ENCODE results near the gene HELQ. TPM values are rescaled to one million over a fixed set of nuclear protein-coding genes. Genes with fewer than 3 reads are reported as not detected.

The HELQ gene
- total RNA-seq, 1 donor from 2014 or later, result 7.0 TPM

- no peak for DNase-seq (ENCODE audit: extremely low read depth, low read depth, low spot score)
Measured at GRCh38 chr4:83371936-83372335, 83.7 kb downstream of the HELQ start.

- DNase-seq (ENCODE audit: extremely low read depth, low read depth, low spot score), result no peak
Measured at GRCh38 chr4:83371235-83371634, 84.4 kb downstream of the HELQ start.

DNA sequence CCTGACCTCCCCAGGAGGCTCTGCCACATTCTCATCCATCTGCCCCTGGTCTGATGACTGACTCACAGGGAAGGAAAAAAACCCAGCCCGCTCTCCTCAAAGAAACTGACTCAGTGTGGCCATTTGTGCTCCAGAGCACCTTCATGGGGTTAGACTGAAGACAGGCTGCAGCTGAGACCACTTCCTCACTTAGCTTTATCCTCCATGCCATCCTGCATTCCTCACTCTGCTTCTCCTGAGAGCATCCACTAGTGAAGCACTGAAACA, 85.0 kb downstream of the HELQ start:
- no peak for DNase-seq (ENCODE audit: extremely low read depth, low read depth, low spot score)

GRCh38 chr4:83369831-83370639, 85.6 kb downstream of the HELQ start:
- no peak for DNase-seq (ENCODE audit: extremely low read depth, low read depth, low spot score)

GRCh38 chr4:83364312-83364711, 91.3 kb downstream of the HELQ start:
- no peak for DNase-seq (ENCODE audit: extremely low read depth, low read depth, low spot score)

DNA sequence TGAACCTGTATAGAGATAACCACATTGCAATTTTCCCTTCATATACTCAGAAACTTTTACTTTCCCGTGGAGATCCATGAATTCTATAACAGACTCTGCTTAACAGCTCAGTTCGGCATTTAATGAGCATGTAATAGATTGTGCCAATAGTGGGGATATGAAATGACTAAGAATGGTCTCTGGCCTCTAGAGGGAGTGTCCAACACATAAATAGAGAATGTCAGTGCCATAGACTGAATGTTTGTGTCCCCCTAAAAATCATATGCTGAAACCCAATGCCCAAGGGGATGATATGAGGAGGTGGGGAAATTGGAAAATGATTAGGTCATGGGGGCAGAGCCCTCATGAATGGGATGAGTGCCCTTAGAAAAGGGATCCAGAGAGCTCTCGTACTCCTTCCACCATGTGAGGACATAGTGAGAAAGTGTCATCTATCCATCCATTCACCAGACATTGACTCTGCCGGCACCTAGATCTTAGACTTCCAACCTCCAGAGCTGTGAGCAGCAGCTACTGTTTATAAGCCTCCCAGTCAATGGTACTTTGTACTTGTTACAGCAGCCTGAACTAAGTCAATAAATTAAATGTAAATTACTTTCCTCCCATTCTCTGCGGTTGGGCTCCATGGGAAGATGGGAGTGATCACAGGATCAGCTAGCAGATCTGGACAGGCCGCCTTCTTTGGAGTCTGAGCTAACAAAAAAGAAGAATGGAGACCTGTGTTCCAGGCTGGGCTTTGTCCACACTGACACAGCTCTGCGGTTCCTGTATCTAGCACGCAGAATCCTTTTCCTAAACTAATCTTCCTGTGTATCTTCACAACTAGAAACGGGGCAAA, 92.9 kb downstream of the HELQ start:
- DNase-seq (ENCODE audit: extremely low read depth, low read depth, low spot score), result no peak

DNA sequence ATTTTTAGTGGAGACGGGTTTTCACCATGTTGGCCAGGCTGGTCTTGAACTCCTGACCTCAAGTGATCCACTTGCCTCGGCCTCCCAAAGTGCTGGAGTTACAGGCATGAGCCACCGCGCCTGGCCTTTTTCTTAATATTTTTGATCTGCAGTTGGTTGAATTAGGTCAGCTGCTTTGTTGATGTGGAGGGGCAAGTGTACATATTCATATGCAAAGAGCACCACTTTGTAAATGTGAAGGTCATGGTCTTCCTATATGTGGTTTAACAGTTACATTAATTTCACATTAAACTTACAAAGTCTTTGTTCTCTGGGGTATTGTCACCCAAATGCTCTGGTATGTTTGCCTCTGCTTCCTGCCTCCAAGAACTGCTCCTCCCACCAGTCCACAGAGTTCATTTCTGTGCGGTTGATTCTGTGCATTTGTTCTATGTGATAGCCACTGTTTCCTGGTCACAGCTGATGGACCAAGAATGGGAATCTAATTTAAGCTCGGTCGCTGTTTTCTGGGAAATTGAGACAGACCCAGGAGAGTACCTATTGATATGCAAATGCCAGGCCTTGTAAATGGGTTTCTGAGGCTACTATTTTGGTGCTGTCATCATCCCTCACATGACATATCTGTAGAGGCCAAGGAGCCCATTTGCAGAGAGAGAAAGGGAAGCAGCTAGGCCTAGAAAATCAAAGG, 94.1 kb downstream of the HELQ start:
- DNase-seq (ENCODE audit: extremely low read depth, low read depth, low spot score), result no peak

- DNase-seq (ENCODE audit: extremely low read depth, low read depth, low spot score), result no peak
Measured at GRCh38 chr4:83360018-83360417, 95.6 kb downstream of the HELQ start.

DNA sequence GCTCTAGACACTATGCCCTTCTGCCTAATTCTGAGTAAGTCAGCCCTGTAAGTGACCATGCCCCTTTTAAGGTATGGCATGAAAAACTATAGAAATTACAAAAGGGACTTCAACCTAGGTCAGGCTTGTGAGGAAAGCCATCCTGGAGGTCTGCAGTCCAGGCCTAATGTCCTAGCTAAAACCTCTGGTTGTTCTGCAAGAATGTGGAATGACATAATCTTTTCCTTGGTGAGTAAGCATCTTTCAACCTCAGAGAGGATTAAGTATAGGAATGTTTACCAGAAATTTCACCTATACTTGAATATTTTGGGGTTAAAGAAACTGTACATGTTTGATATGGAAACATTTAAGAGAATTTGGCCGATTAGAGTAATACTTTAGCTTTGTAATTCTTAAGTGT, 97.2 kb downstream of the HELQ start:
- DNase-seq (ENCODE audit: extremely low read depth, low read depth, low spot score), result no peak

Other genes starting within 250 kb of the HELQ start
- 14.1 and 17.5 TPM in 2 replicates for gene COQ2, start 171.0 kb downstream of the HELQ start, total RNA-seq
- 3.5 and 6.0 TPM in 2 replicates for gene HPSE, start 121.0 kb downstream of the HELQ start, total RNA-seq
- 14.5 and 18.6 TPM in 2 replicates for gene MRPS18C, start 235 bp upstream of the HELQ start, total RNA-seq
- 10.4 and 19.7 TPM in 2 replicates for gene ABRAXAS1, start 29.3 kb upstream of the HELQ start, total RNA-seq
- gene GPAT3, start 80.3 kb upstream of the HELQ start, total RNA-seq, result 1.4 and 4.0 TPM in 2 replicates

All from glomerular endothelial cell (primary cell).